ENCODE results near the gene CYFIP2. TPM values are rescaled to one million over a fixed set of nuclear protein-coding genes. Genes with fewer than 3 reads are reported as not detected.
A peak's percentile ranks its signal among the peaks of the same experiment; 100 is the strongest.

CYFIP2 gene
- polyA plus RNA-seq, 4 donors, result 6.3 to 33.4 (median 10.3) TPM

GRCh38 chr5:157387041-157387563 is 121.2 kb downstream of the CYFIP2 start:
- Histone ChIP-seq H3K9me3 (ENCODE audit: control insufficient read depth in 2 of 2, insufficient read depth in 1 of 2, low read depth in 1 of 2, low read length in 1 of 2) (no peaks in the 10 kb centered on the region), H3K36me3 (ENCODE audit: control insufficient read depth in 3 of 3, insufficient read depth in 2 of 3, low read depth in 1 of 3, low read length in 3 of 3) (peaks cover 0 to 27% (median 0%) of the 10 kb centered on the region in 3 donors), H3K27ac (ENCODE audit: low read depth in 1 of 3, low read length in 2 of 3) (peak overlapping the region in 1 of 3 donors; percentile 52), H3K4me3 (ENCODE audit: low read depth in 1 of 3, low read length in 3 of 3) (no peak overlapping the region), H3K27me3 (ENCODE audit: control insufficient read depth in 3 of 3, insufficient read depth in 3 of 3, low read length in 3 of 3) (no peaks in the 10 kb centered on the region), H3K4me1 (ENCODE audit: control insufficient read depth in 3 of 3, insufficient read depth in 2 of 3, low read depth in 1 of 3, low read length in 2 of 3) (no peaks in the 10 kb centered on the region)
- 70 to 89% (median 85%) methylated on average over 1 of the region's 1 CpG for WGBS, 3 donors
- DNase-seq, result no peak
- FAIRE-seq, result no peak

DNA sequence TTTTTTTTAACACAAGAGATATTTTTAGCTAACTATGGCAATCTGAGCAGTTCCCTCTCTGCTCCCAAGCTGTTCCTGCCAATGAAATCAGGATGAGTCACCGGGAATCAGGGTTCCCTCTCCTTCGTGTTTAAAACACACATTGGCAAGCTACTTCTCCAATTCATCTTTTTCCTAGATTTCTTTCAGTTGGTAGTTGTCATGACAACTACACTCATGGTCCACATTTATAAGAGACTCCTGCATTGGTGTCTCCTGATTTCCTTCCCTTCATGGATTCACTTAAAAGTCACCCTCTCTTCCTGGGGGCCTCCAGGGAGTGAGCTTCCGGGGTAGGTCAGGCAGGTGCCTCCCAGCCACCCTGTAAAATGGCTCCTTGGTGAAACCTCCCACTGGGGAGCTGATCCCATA is 121.8 kb downstream of the CYFIP2 start:
- peak overlapping the region in 2 of 3 donors; percentile 43 to 52 for H3K27ac ChIP-seq (ENCODE audit: low read depth in 1 of 3, low read length in 2 of 3)
- no peak overlapping the region for H3K4me3 ChIP-seq (ENCODE audit: low read depth in 1 of 3, low read length in 3 of 3)
- WGBS, 3 donors, result 41 to 56% (median 51%) methylated on average over 3 of the region's 3 CpGs
- DNase-seq (peak in 1 of 2 donors; percentile 9), FAIRE-seq (no peak)
- H3K9me3 ChIP-seq (ENCODE audit: control insufficient read depth in 2 of 2, insufficient read depth in 1 of 2, low read depth in 1 of 2, low read length in 1 of 2), result no peaks in the 10 kb centered on the region
- H3K27me3 ChIP-seq (ENCODE audit: control insufficient read depth in 3 of 3, insufficient read depth in 3 of 3, low read length in 3 of 3), result no peaks in the 10 kb centered on the region
- no peaks in the 10 kb centered on the region for H3K4me1 ChIP-seq (ENCODE audit: control insufficient read depth in 3 of 3, insufficient read depth in 2 of 3, low read depth in 1 of 3, low read length in 2 of 3)
- peaks cover 0 to 25% (median 0%) of the 10 kb centered on the region in 3 donors for H3K36me3 ChIP-seq (ENCODE audit: control insufficient read depth in 3 of 3, insufficient read depth in 2 of 3, low read depth in 1 of 3, low read length in 3 of 3)

GRCh38 chr5:157388111-157388710 is 122.3 kb downstream of the CYFIP2 start:
- DNase-seq, result no peak
- FAIRE-seq, result no peak
- Histone ChIP-seq H3K4me1 (ENCODE audit: control insufficient read depth in 3 of 3, insufficient read depth in 2 of 3, low read depth in 1 of 3, low read length in 2 of 3) (no peaks in the 10 kb centered on the region), H3K9me3 (ENCODE audit: control insufficient read depth in 2 of 2, insufficient read depth in 1 of 2, low read depth in 1 of 2, low read length in 1 of 2) (no peaks in the 10 kb centered on the region), H3K27me3 (ENCODE audit: control insufficient read depth in 3 of 3, insufficient read depth in 3 of 3, low read length in 3 of 3) (no peaks in the 10 kb centered on the region), H3K4me3 (ENCODE audit: low read depth in 1 of 3, low read length in 3 of 3) (no peak overlapping the region), H3K36me3 (ENCODE audit: control insufficient read depth in 3 of 3, insufficient read depth in 2 of 3, low read depth in 1 of 3, low read length in 3 of 3) (peaks cover 0 to 28% (median 0%) of the 10 kb centered on the region in 3 donors), H3K27ac (ENCODE audit: low read depth in 1 of 3, low read length in 2 of 3) (peak overlapping the region in 2 of 3 donors; percentile 43 to 48)

DNA sequence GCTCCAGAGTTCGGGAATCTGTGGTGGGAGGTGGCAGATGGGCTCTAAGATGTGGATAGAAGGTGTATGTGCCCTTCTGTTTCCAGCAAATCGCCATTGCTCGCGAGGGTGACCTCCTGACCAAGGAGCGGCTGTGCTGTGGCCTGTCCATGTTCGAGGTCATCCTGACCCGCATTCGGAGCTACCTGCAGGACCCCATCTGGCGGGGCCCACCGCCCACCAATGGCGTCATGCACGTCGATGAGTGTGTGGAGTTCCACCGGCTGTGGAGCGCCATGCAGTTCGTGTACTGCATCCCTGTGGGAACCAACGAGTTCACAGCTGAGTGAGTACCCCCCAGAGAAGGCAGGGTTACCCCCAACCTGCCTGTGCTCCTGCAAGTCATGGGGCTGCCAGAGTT is 123.2 kb downstream of the CYFIP2 start:
- 95 to 97% (median 97%) methylated on average over 17 of the region's 17 CpGs for WGBS, 3 donors
- no peak for DNase-seq
- Histone ChIP-seq H3K9me3 (ENCODE audit: control insufficient read depth in 2 of 2, insufficient read depth in 1 of 2, low read depth in 1 of 2, low read length in 1 of 2) (no peaks in the 10 kb centered on the region), H3K27me3 (ENCODE audit: control insufficient read depth in 3 of 3, insufficient read depth in 3 of 3, low read length in 3 of 3) (no peaks in the 10 kb centered on the region), H3K4me3 (ENCODE audit: low read depth in 1 of 3, low read length in 3 of 3) (no peak overlapping the region), H3K36me3 (ENCODE audit: control insufficient read depth in 3 of 3, insufficient read depth in 2 of 3, low read depth in 1 of 3, low read length in 3 of 3) (peaks cover 0 to 32% (median 0%) of the 10 kb centered on the region in 3 donors), H3K4me1 (ENCODE audit: control insufficient read depth in 3 of 3, insufficient read depth in 2 of 3, low read depth in 1 of 3, low read length in 2 of 3) (no peaks in the 10 kb centered on the region), H3K27ac (ENCODE audit: low read depth in 1 of 3, low read length in 2 of 3) (no peak overlapping the region)
- no peak for FAIRE-seq

- Histone ChIP-seq H3K36me3 (ENCODE audit: control insufficient read depth in 3 of 3, insufficient read depth in 2 of 3, low read depth in 1 of 3, low read length in 3 of 3) (peaks cover 0 to 29% (median 0%) of the 10 kb centered on the region in 3 donors), H3K27ac (ENCODE audit: low read depth in 1 of 3, low read length in 2 of 3) (peak overlapping the region in 2 of 3 donors; percentile 11 to 33), H3K9me3 (ENCODE audit: control insufficient read depth in 2 of 2, insufficient read depth in 1 of 2, low read depth in 1 of 2, low read length in 1 of 2) (no peaks in the 10 kb centered on the region), H3K4me3 (ENCODE audit: low read depth in 1 of 3, low read length in 3 of 3) (no peak overlapping the region), H3K27me3 (ENCODE audit: control insufficient read depth in 3 of 3, insufficient read depth in 3 of 3, low read length in 3 of 3) (no peaks in the 10 kb centered on the region), H3K4me1 (ENCODE audit: control insufficient read depth in 3 of 3, insufficient read depth in 2 of 3, low read depth in 1 of 3, low read length in 2 of 3) (no peaks in the 10 kb centered on the region)
- FAIRE-seq, result no peak
- DNase-seq, result peak in 1 of 2 donors; percentile 12
- 61 to 84% (median 81%) methylated on average over 5 of the region's 5 CpGs for WGBS, 3 donors
Observed at GRCh38 chr5:157390133-157390532, 124.2 kb downstream of the CYFIP2 start.

- H3K36me3 ChIP-seq (ENCODE audit: control insufficient read depth in 3 of 3, insufficient read depth in 2 of 3, low read depth in 1 of 3, low read length in 3 of 3), result peaks cover 0 to 29% (median 0%) of the 10 kb centered on the region in 3 donors
- no peaks in the 10 kb centered on the region for H3K27me3 ChIP-seq (ENCODE audit: control insufficient read depth in 3 of 3, insufficient read depth in 3 of 3, low read length in 3 of 3)
- DNase-seq, result peak; percentile 16 to 43
- no peaks in the 10 kb centered on the region for H3K4me1 ChIP-seq (ENCODE audit: control insufficient read depth in 3 of 3, insufficient read depth in 2 of 3, low read depth in 1 of 3, low read length in 2 of 3)
- 63 to 67% (median 67%) methylated on average over 14 to 15 of the region's 15 CpGs for WGBS, 3 donors
- H3K27ac ChIP-seq (ENCODE audit: low read depth in 1 of 3, low read length in 2 of 3), result peak overlapping the region in 2 of 3 donors; percentile 11 to 26
- no peaks in the 10 kb centered on the region for H3K9me3 ChIP-seq (ENCODE audit: control insufficient read depth in 2 of 2, insufficient read depth in 1 of 2, low read depth in 1 of 2, low read length in 1 of 2)
- no peak for FAIRE-seq
- no peak overlapping the region for H3K4me3 ChIP-seq (ENCODE audit: low read depth in 1 of 3, low read length in 3 of 3)
Observed at GRCh38 chr5:157390551-157391297, 124.8 kb downstream of the CYFIP2 start.

DNA sequence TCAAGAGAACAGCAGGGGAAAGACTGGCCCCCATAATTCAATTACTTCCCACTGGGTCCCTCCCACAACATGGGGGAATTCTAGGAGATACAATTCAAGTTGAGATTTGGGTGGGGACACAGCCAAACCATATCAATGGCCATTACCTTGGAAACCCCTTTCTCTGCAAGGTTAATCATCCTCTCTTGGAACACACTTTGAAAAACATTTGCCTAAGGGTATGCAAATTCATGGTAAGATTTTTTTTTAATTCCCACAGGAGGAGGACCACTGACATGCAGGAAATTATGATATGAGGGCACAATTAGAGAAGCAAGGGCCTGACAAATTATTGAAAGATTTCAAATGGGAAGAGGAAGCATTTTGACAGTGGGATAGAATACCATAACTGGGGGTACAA is 132.4 kb downstream of the CYFIP2 start:
- Histone ChIP-seq H3K9me3 (ENCODE audit: control insufficient read depth in 2 of 2, insufficient read depth in 1 of 2, low read depth in 1 of 2, low read length in 1 of 2) (no peaks in the 10 kb centered on the region), H3K4me3 (ENCODE audit: low read depth in 1 of 3, low read length in 3 of 3) (no peak overlapping the region), H3K4me1 (ENCODE audit: control insufficient read depth in 3 of 3, insufficient read depth in 2 of 3, low read depth in 1 of 3, low read length in 2 of 3) (no peaks in the 10 kb centered on the region), H3K36me3 (ENCODE audit: control insufficient read depth in 3 of 3, insufficient read depth in 2 of 3, low read depth in 1 of 3, low read length in 3 of 3) (peaks cover 0 to 3% (median 0%) of the 10 kb centered on the region in 3 donors), H3K27ac (ENCODE audit: low read depth in 1 of 3, low read length in 2 of 3) (no peak overlapping the region), H3K27me3 (ENCODE audit: control insufficient read depth in 3 of 3, insufficient read depth in 3 of 3, low read length in 3 of 3) (peaks cover 0 to 4% (median 0%) of the 10 kb centered on the region in 3 donors)
- FAIRE-seq (no peak), DNase-seq (no peak)

DNA sequence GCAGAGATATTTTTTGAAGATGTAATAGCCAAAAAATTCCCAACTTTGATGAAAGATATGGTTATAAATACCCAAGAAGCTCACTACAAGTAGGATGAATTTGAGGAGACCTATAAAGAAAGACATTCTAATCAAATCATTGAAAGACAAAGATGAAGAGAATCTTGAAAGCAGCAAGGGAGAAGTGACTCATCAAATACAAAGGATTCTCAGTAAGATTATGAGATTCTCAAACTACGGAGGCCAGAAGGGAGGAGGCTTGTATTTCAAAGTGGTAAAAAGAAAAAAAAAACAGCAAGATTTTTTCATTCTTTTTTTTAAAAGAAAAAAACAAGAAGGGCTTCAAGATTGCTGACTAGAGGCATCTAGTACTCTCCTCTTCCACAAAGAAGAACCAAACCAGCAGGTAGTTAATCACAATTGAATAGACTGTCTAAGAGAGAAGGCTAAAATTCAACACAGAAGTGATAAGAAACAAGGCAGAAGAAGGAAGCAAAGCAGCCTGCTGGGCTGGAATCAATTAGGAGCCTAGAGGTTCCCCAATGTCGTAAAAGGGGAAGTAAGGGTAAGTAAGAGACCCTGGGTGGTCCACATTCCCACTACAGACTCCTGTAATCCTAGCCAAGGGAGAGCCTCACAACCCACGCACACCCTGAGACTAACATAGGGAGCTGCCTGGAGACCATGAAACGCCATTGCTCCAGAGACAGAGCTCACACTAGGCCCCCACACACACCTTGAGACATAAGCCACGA is 135.0 kb downstream of the CYFIP2 start:
- DNase-seq (no peak), FAIRE-seq (no peak)
- no peaks in the 10 kb centered on the region for H3K36me3 ChIP-seq (ENCODE audit: control insufficient read depth in 3 of 3, insufficient read depth in 2 of 3, low read depth in 1 of 3, low read length in 3 of 3)
- WGBS, 3 donors, result 50 to 72% (median 58%) methylated on average over 5 of the region's 5 CpGs
- H3K27ac ChIP-seq (ENCODE audit: low read depth in 1 of 3, low read length in 2 of 3), result no peak overlapping the region
- no peaks in the 10 kb centered on the region for H3K9me3 ChIP-seq (ENCODE audit: control insufficient read depth in 2 of 2, insufficient read depth in 1 of 2, low read depth in 1 of 2, low read length in 1 of 2)
- no peaks in the 10 kb centered on the region for H3K4me1 ChIP-seq (ENCODE audit: control insufficient read depth in 3 of 3, insufficient read depth in 2 of 3, low read depth in 1 of 3, low read length in 2 of 3)
- H3K27me3 ChIP-seq (ENCODE audit: control insufficient read depth in 3 of 3, insufficient read depth in 3 of 3, low read length in 3 of 3), result peaks cover 0 to 4% (median 0%) of the 10 kb centered on the region in 3 donors
- no peak overlapping the region for H3K4me3 ChIP-seq (ENCODE audit: low read depth in 1 of 3, low read length in 3 of 3)

Data from small intestine (tissue), 7 donors.